Thyroid gland (tissue), 4 donors: ENCODE measurements around the gene HLX.

ENCODE experiments used
- POLR2A ChIP-seq, 2 donors: fragments of 450-650 bp; IDR thresholded peaks; one replicate each; pipeline ENCODE4 v1.6.1; 2017; ENCODE audit warnings: antibody characterized with exemption in 2 of 2, mild to moderate bottlenecking in 2 of 2, moderate library complexity in 1 of 2
- TF ChIP-seq, protein P1 (sequence below), 6 experiments: fragments of 200-600 bp in 3 of 6; fragments of 450-650 bp in 3 of 6; sonication (generic) in 3 of 6; IDR thresholded peaks; one replicate each; pipeline ENCODE4 v1.5.1; 2016 to 2019; ENCODE audit warnings: antibody characterized with exemption in 6 of 6, mild to moderate bottlenecking in 2 of 6, inconsistent platforms in 1 of 6, moderate library complexity in 1 of 6

DNA sequence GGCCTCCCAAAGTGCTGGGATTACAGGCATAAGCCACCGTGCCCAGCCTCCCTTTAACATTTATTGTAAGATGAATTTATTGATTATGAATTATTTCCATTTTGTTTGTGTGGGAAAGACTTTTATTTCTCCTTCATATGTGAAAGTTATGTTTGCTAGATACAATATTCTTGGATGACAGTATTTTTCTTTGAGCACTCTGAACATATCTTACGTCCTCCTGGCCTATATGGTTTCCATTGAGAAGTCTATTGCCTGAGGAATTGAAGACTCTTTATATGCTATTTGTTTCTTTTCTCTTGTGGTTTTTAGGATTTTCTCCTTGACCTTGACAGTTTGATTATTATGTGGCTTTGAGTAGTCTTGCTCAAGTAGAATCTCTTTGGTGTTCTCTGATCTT, 26.8 kb upstream of the HLX start:
- TF ChIP-seq, protein P1, sequence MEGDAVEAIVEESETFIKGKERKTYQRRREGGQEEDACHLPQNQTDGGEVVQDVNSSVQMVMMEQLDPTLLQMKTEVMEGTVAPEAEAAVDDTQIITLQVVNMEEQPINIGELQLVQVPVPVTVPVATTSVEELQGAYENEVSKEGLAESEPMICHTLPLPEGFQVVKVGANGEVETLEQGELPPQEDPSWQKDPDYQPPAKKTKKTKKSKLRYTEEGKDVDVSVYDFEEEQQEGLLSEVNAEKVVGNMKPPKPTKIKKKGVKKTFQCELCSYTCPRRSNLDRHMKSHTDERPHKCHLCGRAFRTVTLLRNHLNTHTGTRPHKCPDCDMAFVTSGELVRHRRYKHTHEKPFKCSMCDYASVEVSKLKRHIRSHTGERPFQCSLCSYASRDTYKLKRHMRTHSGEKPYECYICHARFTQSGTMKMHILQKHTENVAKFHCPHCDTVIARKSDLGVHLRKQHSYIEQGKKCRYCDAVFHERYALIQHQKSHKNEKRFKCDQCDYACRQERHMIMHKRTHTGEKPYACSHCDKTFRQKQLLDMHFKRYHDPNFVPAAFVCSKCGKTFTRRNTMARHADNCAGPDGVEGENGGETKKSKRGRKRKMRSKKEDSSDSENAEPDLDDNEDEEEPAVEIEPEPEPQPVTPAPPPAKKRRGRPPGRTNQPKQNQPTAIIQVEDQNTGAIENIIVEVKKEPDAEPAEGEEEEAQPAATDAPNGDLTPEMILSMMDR (IDR thresholded peaks at IDR 0.05): no peak
- no peak for TF ChIP-seq POLR2A (IDR thresholded peaks at IDR 0.05)
